Activated CD4-positive, alpha-beta memory T cell treated with anti-CD3 and anti-CD28 coated beads, Interleukin-2, amount 10 ng/mL, durations not matched to agents 7 days and 5 days (primary cell): ENCODE measurements around the gene DPM2. TPM values are rescaled to one million over a fixed set of nuclear protein-coding genes. Genes with fewer than 3 reads are reported as not detected.

Source experiments
- CTCF ChIA-PET: fragments of 350-600 bp; sonication (Branson Sonifier 250); formaldehyde crosslinking; loops from one replicate; lab custom pipeline; 2021; ENCODE audit warnings: antibody characterized with exemption, inconsistent platforms; lab: Charles Lee
- POLR2A ChIA-PET: fragments of 350-600 bp; sonication (Branson Sonifier 250); formaldehyde crosslinking; loops from one replicate; lab custom pipeline; 2021; ENCODE audit warnings: antibody characterized with exemption; lab: Charles Lee
- DNase-seq: peaks from one replicate; pipeline ENCODE4 v3.0.0-alpha.2; 2020
- H3K27ac Mint-ChIP-seq: one replicate; pipeline ENCODE4 v1.8.0; 2021; ENCODE audit warnings: mild to moderate bottlenecking, mixed read lengths
- H3K27me3 Mint-ChIP-seq: one replicate; pipeline ENCODE4 v1.8.0; 2021; ENCODE audit warnings: mixed read lengths
- H3K36me3 Mint-ChIP-seq: one replicate; pipeline ENCODE4 v1.8.0; 2021; ENCODE audit warnings: low read depth, mixed read lengths
- H3K4me1 Mint-ChIP-seq: one replicate; pipeline ENCODE4 v1.8.0; 2021; ENCODE audit warnings: mixed read lengths
- H3K4me3 Mint-ChIP-seq: one replicate; pipeline ENCODE4 v1.8.0; 2021; ENCODE audit warnings: mild to moderate bottlenecking, mixed read lengths
- H3K9me3 Mint-ChIP-seq: one replicate; pipeline ENCODE4 v1.8.0; 2021; ENCODE audit warnings: mixed read lengths
- total RNA-seq, 2 experiments: library from RNA; stranded (reverse); gene quantifications; one replicate each; pipeline ENCODE4 v1.2.3, GENCODE V29; 2021

DPM2 gene, protein sequence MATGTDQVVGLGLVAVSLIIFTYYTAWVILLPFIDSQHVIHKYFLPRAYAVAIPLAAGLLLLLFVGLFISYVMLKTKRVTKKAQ
- total RNA-seq, result 10 to 100 TPM; 48.2 TPM

DNA sequence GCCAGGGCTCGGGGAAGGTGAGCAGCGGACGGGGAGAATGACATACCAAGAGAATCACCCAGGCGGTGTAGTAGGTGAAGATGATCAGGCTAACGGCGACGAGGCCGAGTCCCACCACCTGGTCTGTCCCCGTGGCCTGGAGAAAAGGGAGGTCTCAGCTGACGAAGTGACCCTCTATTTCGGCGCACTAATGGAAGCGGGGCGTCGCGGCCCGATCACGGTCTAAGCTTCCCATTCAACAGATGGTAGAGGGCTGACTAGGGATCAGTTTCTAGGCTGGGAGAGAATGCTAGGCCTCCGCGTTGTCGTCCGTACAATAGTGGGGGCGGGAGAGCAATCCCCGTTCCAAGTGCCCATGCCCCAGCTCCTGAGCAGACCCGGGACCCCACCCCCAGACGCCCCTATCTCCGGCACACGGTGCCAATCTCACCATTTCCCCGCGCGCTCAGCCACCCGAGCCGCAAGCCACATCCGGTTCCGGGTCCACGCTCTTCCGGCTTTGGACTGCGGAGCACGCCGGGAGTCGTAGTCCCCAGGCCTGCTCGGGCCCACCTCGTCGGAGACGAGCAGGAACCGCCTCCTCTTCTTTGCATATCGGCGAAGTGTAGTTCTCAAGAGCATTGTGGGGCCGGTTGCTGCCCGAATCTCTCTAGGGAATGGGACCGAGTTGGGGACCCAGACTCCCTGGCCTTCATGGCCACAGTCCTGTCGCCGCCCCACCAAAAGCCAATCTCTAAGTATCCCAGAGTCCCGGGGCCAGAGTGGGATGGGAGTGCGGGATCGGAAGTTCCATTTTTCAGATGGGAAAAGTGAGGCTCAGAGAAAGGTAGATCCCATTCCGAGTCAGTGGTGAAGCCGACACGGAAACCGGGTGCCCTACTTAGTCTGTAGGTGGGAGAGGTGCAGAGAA, at the start of gene DPM2:
Gene DPM2 (minus strand): TSS at position 467 of the 910 bp plus-strand sequence. CDS start 34 bp downstream, at position 433.
- ChIA-PET POLR2A (interaction anchor here (0.6 to 2.7 kb wide), 19 partner anchors 9 to 434 kb away, joined by 3 to 10 read pairs (median 4); partner anchors contain the start of genes EEIG1 and URM1), CTCF (interaction anchor here (0.9 to 1.5 kb wide), 2 partner anchors 16 to 97 kb away, joined by 3 to 8 read pairs; no protein-coding TSS in a partner anchor)
- Mint-ChIP-seq H3K36me3 (peaks cover 58% of the 10 kb centered on the region), H3K9me3 (no peaks in the 10 kb centered on the region), H3K4me1 (peaks cover 42% of the 10 kb centered on the region), H3K27ac (peak within 1 kb of the TSS; percentile 82), H3K27me3 (no peaks in the 10 kb centered on the region), H3K4me3 (peak within 1 kb of the TSS; percentile 86)
- DNase-seq, result peak; percentile 89

DNA sequence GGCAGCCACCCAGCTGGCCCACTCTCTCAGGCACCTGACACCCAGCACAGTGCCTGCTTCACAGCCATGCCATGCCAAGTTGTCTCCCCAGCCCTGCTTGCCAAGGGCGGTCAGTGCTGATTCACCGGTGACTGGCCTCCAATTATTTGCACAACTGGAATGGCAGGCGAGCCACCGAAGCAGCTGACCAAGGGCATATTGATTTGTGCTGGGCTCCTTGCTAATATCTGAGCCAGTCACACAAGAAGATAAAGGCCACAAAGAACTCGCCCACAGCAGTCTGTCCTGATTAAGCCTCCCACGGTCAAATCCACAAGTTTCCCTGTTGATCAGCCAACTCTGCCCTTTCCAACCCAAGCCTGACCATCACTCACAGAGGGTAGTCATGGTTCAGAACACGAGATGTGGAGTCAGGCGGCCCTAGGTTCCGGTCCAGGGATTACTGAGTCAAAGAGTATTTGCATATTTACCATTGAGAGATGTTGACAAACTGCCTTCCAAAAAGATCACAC, 49.5 kb upstream of the DPM2 start:
- DNase-seq, result no peak
- Mint-ChIP-seq H3K27me3 (no peaks in the 10 kb centered on the region), H3K36me3 (no peaks in the 10 kb centered on the region), H3K27ac (no peak overlapping the region), H3K4me1 (peaks cover 12% of the 10 kb centered on the region), H3K9me3 (no peaks in the 10 kb centered on the region), H3K4me3 (no peak overlapping the region)
- POLR2A ChIA-PET, result no interaction called here
- CTCF ChIA-PET, result interaction anchor here (0.5 kb wide), 1 partner anchor 59 kb away, joined by 3 read pairs; no protein-coding TSS in a partner anchor

DNA sequence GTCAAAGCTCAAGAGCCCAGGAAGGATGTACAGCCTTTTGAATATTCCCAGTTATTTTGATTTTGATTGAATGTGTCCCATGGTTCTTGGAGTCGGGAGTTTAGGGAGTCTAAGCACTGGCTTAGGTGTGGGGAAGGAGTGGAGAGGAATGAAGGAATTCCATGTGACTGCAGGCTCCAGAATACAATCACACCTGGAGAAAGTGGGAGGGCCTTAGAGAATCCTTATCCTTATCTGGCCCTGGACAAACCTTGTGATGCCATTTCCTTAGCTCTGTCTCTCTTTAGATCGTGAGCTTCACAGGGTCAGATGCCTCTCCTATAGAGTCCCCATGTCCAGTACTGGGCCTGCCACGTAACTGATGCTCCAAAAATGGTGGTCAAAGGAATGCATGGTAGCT, 47.4 kb upstream of the DPM2 start:
- CTCF ChIA-PET, result interaction anchor here (1.5 kb wide), 1 partner anchor 49 kb away, joined by 4 read pairs; no protein-coding TSS in a partner anchor
- Mint-ChIP-seq H3K27me3 (no peaks in the 10 kb centered on the region), H3K27ac (no peak overlapping the region), H3K4me1 (peaks cover 22% of the 10 kb centered on the region), H3K4me3 (no peak overlapping the region), H3K9me3 (no peaks in the 10 kb centered on the region), H3K36me3 (peaks cover under 1% of the 10 kb centered on the region)
- no peak for DNase-seq
- POLR2A ChIA-PET, result no interaction called here

DNA sequence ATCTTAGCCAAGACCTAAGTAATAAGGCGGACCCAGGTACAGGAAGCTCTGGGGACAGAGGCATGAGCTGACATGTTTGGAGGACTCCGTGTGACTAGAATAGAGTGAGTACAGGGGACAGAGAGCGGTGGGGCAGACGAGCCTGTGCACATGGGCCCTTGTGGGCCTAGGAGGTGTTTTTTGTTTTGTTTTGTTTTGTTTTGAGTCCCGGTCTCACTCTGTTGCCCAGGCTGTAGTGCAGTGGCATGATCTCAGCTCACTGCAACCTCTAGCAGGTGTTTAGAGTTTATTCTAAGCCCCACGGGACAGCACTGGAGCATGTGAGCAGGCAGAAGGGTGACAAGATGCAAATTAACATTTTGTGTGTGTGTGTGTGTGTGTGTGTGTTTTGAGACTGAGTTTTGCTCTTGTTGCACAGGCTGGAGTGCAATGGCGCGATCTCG, 46.2 kb upstream of the DPM2 start:
- H3K9me3 Mint-ChIP-seq, result no peaks in the 10 kb centered on the region

DNA sequence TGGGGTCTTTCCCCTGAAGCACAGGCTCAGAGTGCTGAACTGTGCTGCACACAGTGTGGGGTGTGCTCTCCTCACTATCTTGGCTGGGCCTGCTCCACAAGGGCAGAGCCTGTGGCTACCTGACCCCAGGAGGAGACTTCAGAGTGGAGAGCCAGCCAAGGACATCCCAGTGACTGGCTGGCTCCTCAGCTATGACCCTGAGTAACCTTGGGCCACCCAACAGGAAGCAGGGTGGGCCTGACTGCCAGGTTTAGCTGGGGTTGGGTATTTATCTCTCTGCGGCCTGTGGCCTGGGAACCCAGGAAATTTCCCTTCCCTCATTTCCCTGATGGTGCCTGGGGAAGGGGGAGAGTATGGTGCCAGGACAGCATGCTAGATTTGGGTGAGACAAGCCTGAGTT, 45.3 kb upstream of the DPM2 start:
- CTCF ChIA-PET, result interaction anchor here (0.7 to 15.1 kb wide), 2 partner anchors 28 to 48 kb away, joined by 3 to 178 read pairs; no protein-coding TSS in a partner anchor
- Mint-ChIP-seq H3K27ac (no peak overlapping the region), H3K9me3 (no peaks in the 10 kb centered on the region), H3K4me3 (no peak overlapping the region), H3K36me3 (peaks cover 19% of the 10 kb centered on the region), H3K27me3 (no peaks in the 10 kb centered on the region), H3K4me1 (peaks cover 28% of the 10 kb centered on the region)
- DNase-seq, result no peak
- POLR2A ChIA-PET, result interaction anchor here (1.4 to 15.3 kb wide), 4 partner anchors 12 to 43 kb away, joined by 3 to 465 read pairs (median 33); no protein-coding TSS in a partner anchor

More for the DNA sequence above, 46.2 kb upstream of the DPM2 start:
- Mint-ChIP-seq H3K4me3 (no peak overlapping the region), H3K36me3 (peaks cover 12% of the 10 kb centered on the region), H3K27ac (no peak overlapping the region), H3K4me1 (peaks cover 23% of the 10 kb centered on the region), H3K27me3 (no peaks in the 10 kb centered on the region)
- no peak for DNase-seq
- CTCF ChIA-PET, result interaction anchor here (15.1 kb wide), 1 partner anchor 47 kb away, joined by 178 read pairs; no protein-coding TSS in a partner anchor
- POLR2A ChIA-PET, result interaction anchor here (1.1 to 15.3 kb wide), 3 partner anchors 13 to 42 kb away, joined by 3 to 465 read pairs (median 3); no protein-coding TSS in a partner anchor

DNA sequence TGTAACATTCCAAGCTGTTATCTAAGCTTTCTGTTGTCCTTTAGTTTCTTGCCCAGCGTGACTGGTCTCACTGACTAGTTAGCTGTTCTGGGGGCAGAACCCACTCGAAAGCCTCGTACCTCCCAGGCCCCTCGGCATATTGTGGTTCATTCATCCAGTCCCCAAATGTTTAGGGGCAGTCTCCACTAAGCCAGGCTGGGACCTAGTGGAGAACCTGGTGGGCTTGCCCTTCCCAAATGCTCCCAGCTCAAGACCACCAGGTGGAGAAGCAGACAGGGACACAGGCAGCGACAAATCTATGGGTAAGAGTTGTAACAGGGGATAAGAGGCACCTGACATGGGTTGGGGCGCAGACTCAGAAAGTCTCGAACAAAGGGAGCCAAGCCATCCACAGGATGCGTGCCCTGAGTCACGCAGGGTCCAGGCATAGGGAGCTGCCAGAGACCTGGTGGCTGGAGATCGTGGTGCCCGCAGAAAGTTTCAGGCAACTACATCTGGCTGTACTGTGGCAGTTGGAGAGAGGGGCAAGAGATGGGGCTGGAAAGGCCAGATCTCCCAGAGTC, 44.0 kb upstream of the DPM2 start:
- no peaks in the 10 kb centered on the region for H3K27me3 Mint-ChIP-seq
- no peaks in the 10 kb centered on the region for H3K9me3 Mint-ChIP-seq
- POLR2A ChIA-PET, result interaction anchor here (0.7 to 15.3 kb wide), 9 partner anchors 10 to 247 kb away, joined by 3 to 465 read pairs (median 4); partner anchors contain the start of gene TOR2A
- DNase-seq, result no peak
- peaks cover 31% of the 10 kb centered on the region for H3K36me3 Mint-ChIP-seq
- H3K27ac Mint-ChIP-seq, result peak overlapping the region; percentile 81
- CTCF ChIA-PET, result interaction anchor here (0.7 to 15.1 kb wide), 10 partner anchors 12 to 136 kb away, joined by 3 to 178 read pairs (median 3); no protein-coding TSS in a partner anchor
- peaks cover 37% of the 10 kb centered on the region for H3K4me1 Mint-ChIP-seq
- H3K4me3 Mint-ChIP-seq, result peak overlapping the region; percentile 89

DNA sequence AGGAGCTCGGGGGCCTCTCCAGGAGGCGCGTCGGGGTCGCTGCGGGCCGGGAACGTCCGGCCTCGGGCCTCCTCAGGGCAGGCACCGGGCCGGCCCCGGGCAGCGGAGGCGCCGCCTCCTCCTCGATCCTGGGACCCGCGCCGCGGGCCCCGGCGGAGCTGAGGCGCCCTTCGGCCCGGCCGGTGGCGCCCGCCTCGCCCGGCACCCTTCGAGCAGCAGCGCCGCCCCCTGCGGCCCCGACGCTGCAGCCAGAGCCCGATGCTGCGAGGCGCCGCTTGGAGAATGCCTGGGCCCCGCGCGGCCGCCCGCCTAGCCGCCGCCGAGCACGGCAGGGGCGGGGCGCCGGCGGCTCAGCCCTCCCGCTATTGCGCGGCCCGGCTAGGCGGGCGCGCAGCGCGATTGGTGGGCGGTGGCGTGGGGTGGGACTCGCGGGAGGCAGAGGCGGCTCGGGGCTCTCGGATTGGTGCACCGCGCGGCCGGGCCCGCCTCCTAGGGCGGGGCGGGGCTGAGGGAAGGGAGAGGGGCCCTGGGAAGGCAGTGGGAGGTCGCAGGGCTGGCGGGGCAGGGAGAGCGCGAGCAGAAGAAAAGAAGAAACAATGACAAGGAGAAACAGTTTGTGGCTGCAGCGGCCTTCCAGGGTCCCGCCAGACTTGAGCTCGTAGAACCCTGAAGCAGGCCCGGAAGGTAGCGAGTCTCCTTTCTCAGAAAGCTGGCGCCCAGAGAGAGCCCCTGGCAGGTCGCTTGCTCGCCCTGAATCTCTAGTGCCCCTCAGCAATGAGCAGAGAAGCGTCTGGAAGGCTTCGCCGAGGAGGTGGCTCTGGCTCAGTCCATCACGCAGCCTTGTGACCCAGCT, 43.3 kb upstream of the DPM2 start, which contains the start of gene EEIG1:
Gene EEIG1 (minus strand): TSS at position 284 of the 853 bp plus-strand sequence. CDS start 852 bp downstream, outside the sequence.
- Mint-ChIP-seq H3K9me3 (no peaks in the 10 kb centered on the region), H3K4me1 (peaks cover 44% of the 10 kb centered on the region), H3K36me3 (peaks cover 38% of the 10 kb centered on the region), H3K27ac (peak within 1 kb of the TSS; percentile 81), H3K27me3 (no peaks in the 10 kb centered on the region), H3K4me3 (peak within 1 kb of the TSS; percentile 91)
- ChIA-PET POLR2A (interaction anchor here (0.7 to 15.3 kb wide), 12 partner anchors 10 to 246 kb away, joined by 3 to 465 read pairs (median 4); partner anchors contain the start of genes DPM2 and TOR2A), CTCF (interaction anchor here (0.7 to 15.1 kb wide), 10 partner anchors 11 to 136 kb away, joined by 3 to 178 read pairs (median 4); no protein-coding TSS in a partner anchor)
- DNase-seq, result peak; percentile 96

DNA sequence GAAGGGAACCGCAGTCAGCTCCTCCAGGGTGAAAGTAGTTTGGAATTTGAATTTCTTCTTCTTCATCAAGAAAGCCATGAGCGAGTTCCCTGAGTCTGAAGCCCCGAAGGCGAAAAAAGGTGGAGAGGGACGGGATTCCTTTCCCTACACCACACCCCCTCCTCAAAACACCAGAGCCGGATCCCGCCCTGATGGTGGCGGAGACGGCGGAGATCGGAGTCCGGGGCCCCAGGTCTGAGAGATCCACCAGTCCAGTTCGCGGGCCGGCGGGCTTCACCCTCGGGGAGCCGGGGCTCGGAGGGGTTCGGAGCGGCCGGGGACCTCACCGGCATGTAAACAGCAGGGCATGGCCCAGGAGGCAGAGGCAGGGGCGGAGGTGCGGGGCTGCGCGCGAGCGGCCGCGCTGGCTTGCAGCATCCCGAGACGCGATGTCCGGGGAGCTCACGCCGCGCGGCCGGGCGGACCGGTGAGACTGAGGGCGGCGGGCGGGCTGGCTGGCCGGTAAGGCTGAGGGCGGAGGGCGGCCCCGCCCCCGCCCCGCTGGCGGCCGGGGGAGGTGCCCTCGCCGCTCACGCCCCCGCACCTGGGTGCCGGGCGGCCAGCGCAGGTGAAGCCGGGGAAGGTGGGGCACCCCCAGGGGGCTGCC, 42.5 kb upstream of the DPM2 start:
- Mint-ChIP-seq H3K27me3 (no peaks in the 10 kb centered on the region), H3K4me3 (peak overlapping the region; percentile 91), H3K4me1 (peaks cover 52% of the 10 kb centered on the region), H3K36me3 (peaks cover 43% of the 10 kb centered on the region), H3K27ac (peak overlapping the region; percentile 73), H3K9me3 (no peaks in the 10 kb centered on the region)
- POLR2A ChIA-PET, result interaction anchor here (0.8 to 15.3 kb wide), 10 partner anchors 9 to 93 kb away, joined by 3 to 465 read pairs (median 4); partner anchors contain the start of genes DPM2, NAIF1 and SLC25A25
- CTCF ChIA-PET, result interaction anchor here (1.0 to 15.1 kb wide), 5 partner anchors 10 to 51 kb away, joined by 3 to 178 read pairs (median 17); no protein-coding TSS in a partner anchor
- DNase-seq, result peak; percentile 58

DNA sequence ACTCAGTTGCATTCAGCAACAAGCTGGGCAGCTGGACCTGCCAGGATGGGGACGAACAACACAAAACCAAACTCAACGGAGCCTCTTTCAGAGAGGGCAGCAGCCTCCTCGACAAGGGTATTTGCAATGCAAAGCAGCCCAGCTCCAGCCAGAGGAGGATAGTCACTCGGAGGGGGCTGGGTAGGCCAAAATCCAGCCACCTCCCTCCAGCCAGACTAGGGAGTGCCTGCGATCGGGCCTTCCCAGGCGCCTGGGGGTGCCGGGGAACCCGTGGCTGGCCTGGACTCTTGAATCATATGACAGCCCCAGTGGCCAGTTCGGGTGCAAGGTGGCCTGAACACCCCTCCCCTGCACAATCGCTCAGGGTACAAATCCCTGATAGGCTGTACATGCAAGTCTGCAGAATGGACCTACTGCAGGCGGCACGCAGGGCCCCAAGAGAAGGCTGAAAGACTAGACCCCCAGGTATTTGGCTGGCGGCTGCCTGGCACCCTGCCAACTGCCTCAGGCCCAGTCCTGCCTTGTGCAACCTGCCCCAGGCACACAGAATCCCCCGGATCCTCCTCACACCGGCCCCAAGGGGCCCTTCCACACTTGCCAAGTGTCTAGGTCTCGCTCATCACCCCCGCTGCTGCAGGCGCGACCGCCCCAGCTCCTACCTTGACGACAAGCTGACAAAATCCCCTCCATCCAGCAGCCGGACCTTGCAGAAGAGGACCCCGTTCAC, 41.8 kb upstream of the DPM2 start:
- H3K9me3 Mint-ChIP-seq, result no peaks in the 10 kb centered on the region
- peak overlapping the region; percentile 91 for H3K4me3 Mint-ChIP-seq
- peaks cover 47% of the 10 kb centered on the region for H3K36me3 Mint-ChIP-seq
- peaks cover 57% of the 10 kb centered on the region for H3K4me1 Mint-ChIP-seq
- ChIA-PET CTCF (interaction anchor here (0.7 to 15.1 kb wide), 5 partner anchors 16 to 52 kb away, joined by 3 to 178 read pairs (median 17); no protein-coding TSS in a partner anchor), POLR2A (interaction anchor here (1.1 to 15.3 kb wide), 9 partner anchors 8 to 93 kb away, joined by 3 to 465 read pairs (median 5); partner anchors contain the start of genes NAIF1 and SLC25A25)
- H3K27ac Mint-ChIP-seq, result peak overlapping the region; percentile 73
- no peak for DNase-seq
- no peaks in the 10 kb centered on the region for H3K27me3 Mint-ChIP-seq

DNA sequence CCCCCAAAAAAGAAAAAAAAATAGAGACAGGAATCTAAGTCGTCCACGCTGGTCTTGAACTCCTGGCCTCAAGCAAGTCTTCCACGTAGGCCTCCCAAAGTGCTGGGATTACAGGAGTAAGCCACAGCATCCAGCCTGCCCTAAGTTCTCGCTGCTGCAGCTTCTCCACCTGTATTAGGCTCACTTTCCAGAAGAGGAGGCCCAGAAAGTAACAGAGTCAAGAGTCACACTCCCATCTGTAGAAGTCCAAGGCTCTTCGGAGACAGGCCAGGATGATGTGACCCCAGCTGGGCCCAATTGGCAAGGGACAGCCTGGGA, 41.3 kb upstream of the DPM2 start:
- no peak for DNase-seq
- ChIA-PET POLR2A (interaction anchor here (1.1 to 15.3 kb wide), 10 partner anchors 8 to 109 kb away, joined by 3 to 465 read pairs (median 4); partner anchors contain the start of genes NAIF1 and SLC25A25), CTCF (interaction anchor here (0.7 to 15.1 kb wide), 5 partner anchors 17 to 52 kb away, joined by 3 to 178 read pairs (median 17); no protein-coding TSS in a partner anchor)
- Mint-ChIP-seq H3K4me1 (peaks cover 62% of the 10 kb centered on the region), H3K36me3 (peaks cover 49% of the 10 kb centered on the region), H3K4me3 (peak overlapping the region; percentile 91), H3K27me3 (no peaks in the 10 kb centered on the region), H3K27ac (peak overlapping the region; percentile 73), H3K9me3 (no peaks in the 10 kb centered on the region)
